Stimulated activated CD8-positive, alpha-beta memory T cell treated with anti-CD3 and anti-CD28 coated beads, Interleukin-12 subunit alpha, Interleukin-12 subunit beta, amount 100 ng/mL, for 1 hour (primary cell): ENCODE results near the gene UQCC2.

Experiments
- DNase-seq: peaks from one replicate; pipeline ENCODE4 v3.0.0-alpha.2; 2020; ENCODE audit warnings: low read depth

UQCC2 gene

GRCh38 chr6:33711140-33712129 is at the start of gene UQCC2:
Gene UQCC2, minus strand, starts transcription at chr6:33711700. Its CDS starts 14 bp downstream, at chr6:33711686.
- DNase-seq, result peak; percentile 97

DNA sequence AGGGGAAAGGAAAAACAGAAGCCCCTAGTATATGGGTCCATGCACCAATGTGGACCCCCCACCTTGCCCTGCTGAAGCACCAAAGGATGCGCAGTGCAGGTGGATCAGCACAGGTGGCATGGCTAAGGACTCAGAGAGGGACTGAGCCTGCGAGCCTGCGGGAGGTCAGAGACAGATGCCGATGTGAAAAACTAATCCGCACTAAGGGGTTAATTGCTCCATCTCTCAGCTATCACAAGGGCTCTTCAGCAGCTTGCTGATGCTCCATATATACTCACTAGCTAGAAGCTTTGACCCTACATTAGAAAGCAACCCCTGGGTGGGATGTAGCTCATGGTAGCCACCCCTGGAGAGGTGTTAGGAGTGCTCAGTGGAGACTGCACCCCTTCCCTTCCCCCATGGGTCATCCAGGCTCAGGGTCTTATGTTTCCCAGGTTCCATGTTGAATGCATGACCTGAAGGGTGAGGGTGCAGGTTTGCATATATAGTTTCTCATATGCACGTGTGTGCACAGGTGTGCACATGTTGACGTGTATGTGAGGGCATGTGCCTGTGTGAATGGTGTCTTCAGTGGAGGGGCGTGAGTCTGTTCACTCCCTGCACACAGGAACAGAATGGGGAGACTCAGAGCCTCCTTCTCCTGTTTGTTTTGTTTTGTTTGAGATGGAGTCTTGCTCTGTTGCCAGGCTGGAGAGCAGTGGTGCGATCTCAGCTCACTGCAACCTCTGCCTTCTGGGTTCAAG is 48.6 kb upstream of the UQCC2 start:
- DNase-seq, result no peak

GRCh38 chr6:33758815-33759216 is 47.3 kb upstream of the UQCC2 start:
- no peak for DNase-seq

GRCh38 chr6:33757906-33758305 is 46.4 kb upstream of the UQCC2 start:
- no peak for DNase-seq

GRCh38 chr6:33757113-33757512 is 45.6 kb upstream of the UQCC2 start:
- no peak for DNase-seq

GRCh38 chr6:33756211-33756954 is 44.9 kb upstream of the UQCC2 start:
- DNase-seq, result no peak

DNA sequence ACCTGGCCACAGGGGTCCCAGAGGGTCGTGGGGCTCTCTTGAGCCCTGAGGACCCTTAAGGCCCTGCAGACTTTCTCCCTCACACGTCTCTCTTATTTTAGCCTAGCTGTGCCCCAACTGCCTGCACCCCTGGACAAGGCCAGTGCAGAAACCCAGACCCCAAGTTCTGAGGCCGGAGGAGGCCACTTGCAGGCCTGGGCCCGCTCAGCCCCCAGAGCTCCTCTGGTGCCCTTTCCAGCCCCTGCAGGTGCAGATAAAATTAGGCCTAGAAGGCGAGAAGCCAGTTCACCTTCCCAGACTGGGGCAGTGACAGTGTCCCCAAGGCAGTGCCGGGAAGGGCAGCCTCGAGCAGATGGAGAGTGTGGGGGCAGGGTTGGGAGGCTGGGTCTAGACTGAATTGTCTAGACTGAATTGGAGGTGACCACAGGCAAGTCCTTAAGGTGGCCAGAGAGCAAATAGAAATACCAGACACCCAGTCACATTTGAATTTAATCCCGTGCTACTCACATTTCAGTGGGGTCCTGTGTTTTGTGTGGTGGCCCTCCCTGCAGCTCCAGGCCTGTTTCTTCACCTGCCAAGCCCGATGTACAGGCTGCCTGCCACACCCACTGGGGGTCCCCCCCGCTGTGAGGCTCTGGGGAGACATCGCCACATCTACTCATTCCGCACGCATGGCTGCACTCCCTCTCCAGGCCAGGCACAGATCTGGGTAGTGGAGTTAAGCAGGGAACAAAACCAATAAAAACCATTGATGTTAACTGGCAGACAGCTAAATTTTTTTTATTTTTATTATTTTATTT is 43.8 kb upstream of the UQCC2 start:
- DNase-seq, result no peak

DNA sequence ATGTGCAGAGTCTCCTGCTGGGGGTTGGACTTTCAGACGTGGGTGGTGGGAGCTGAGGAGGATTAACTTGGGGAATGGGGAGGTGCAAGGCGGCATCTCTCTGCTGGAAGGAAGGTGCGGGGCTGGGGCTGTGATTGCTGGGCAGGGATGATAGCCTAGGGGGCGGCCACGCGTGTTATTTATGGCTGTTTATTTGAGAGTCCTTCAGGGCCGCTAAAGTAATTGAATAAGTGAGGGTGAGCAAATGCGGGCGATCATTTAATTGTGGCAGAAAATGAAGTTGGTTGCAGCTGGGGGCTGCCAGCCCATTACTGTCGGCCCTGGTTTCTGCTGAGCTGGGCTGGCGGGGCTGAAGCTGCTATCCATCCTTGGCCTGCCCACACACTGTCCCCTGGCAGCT is 42.7 kb upstream of the UQCC2 start:
- no peak for DNase-seq

- no peak for DNase-seq
Measured at GRCh38 chr6:33752646-33753015, 41.1 kb upstream of the UQCC2 start.

- DNase-seq, result no peak
Measured at GRCh38 chr6:33751771-33752645, 40.5 kb upstream of the UQCC2 start.

- no peak for DNase-seq
Measured at GRCh38 chr6:33750244-33750991, 38.9 kb upstream of the UQCC2 start.

- no peak for DNase-seq
Measured at GRCh38 chr6:33749401-33749800, 37.9 kb upstream of the UQCC2 start.

DNA sequence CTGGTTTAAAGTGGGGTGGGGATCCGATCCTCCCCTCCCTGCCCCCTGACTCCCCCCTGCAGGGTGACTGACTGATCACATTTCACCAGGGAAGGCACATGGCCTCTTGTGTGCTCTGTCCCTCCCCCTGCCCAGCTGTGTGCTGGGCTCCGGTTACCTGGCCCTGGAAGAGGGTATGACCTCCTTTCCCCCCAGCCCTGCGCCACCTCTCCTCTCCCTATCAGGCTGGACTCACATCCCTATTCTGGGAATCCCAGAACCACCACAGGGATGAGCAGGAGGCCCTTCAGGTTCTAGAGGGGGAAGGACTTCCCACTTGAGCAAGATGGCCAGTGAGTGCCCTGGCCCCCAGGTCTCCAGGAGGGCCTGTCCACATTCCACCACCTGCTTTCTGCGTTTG is 37.3 kb upstream of the UQCC2 start:
- no peak for DNase-seq

DNA sequence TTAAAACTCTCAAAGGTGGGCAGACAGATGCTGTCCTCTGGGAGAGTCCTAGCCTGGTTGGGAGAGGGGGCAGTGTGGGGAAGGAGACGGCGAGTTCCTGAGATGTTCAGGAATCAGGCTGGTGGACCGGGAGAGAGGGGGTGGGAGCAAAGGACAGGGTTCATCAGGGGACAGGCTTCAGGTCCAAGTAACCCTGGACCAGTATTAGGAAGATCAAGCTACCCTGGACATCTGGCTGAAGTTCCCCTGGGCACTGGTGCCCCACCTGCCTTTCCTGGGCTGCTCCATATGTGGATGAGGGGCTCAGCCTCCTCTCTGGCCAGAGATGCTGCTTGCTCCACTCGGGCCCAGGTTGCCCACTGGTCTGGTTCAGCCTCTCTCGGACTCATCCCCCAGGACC is 36.3 kb upstream of the UQCC2 start:
- DNase-seq, result no peak

GRCh38 chr6:33746651-33747100 is 35.2 kb upstream of the UQCC2 start, which contains the start of gene IP6K3:
Gene IP6K3, minus strand, starts transcription at chr6:33746905. Its CDS starts 11,429 bp downstream, at chr6:33735476.
- no peak for DNase-seq

- DNase-seq, result no peak
Measured at GRCh38 chr6:33746036-33746600, 34.6 kb upstream of the UQCC2 start.

GRCh38 chr6:33745548-33745947 is 34.0 kb upstream of the UQCC2 start:
- DNase-seq, result no peak

DNA sequence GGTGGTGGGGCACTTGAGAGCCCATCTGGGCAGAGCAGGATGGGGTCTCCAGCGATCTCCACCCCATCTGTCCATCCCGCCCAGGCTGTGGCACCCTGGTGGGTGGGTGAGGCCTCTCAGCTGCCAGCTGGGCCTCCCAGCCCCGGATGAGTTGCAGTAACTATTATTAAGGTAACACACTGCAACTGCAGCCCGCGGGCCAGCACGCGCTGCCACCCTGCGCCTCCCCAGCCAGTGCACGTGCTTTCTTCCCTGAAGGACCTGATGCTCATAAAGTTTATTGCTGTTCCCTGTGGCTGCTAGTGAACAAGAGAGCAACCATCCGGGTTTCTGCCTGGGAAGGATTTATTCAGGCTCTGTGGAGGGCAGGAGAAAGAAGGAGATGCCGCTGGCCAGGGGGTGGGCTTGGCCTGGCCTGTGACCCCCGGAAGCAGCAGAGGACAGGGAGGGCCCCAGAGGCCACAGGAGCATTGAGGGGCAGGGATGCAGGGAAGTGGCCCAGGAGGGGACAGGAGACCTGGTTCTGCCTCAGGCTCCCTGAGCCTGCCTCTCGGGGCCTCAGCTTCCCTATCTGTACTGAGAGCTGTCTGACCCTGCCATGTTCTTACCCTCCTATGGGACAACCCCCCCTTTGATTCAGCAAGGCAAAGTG is 33.5 kb upstream of the UQCC2 start:
- DNase-seq, result no peak
